Left ventricle myocardium inferior (tissue), 1 donor: ENCODE data around the gene ESRRA. TPM values are rescaled to one million over a fixed set of nuclear protein-coding genes. Genes with fewer than 3 reads are reported as not detected.
A peak's percentile ranks its signal among the peaks of the same experiment; 100 is the strongest.

ENCODE experiments used
- DNase-seq: peaks from one replicate; pipeline ENCODE4 v3.0.0-alpha.2; 2020
- H3K27ac ChIP-seq: fragments of 200-600 bp; replicated peaks from 2 replicates; pipeline ENCODE4 v1.8.0; 2021
- H3K27me3 ChIP-seq: fragments of 200-600 bp; 2 replicates; pipeline ENCODE4 v1.8.0; 2021; ENCODE audit warnings: low read depth
- H3K36me3 ChIP-seq: fragments of 200-600 bp; 2 replicates; pipeline ENCODE4 v1.8.0; 2021
- H3K4me1 ChIP-seq: fragments of 200-600 bp; 2 replicates; pipeline ENCODE4 v1.8.0; 2021
- H3K4me3 ChIP-seq: fragments of 200-600 bp; 2 replicates; pipeline ENCODE4 v1.8.0; 2021; ENCODE audit warnings: mild to moderate bottlenecking, moderate library complexity
- H3K9me3 ChIP-seq: fragments of 200-600 bp; replicated peaks from 2 replicates; pipeline ENCODE4 v1.8.0; 2021
- CTCF ChIP-seq: fragments of 200-600 bp; IDR thresholded peaks from 2 replicates; pipeline ENCODE4 v1.8.0; 2021; ENCODE audit warnings: antibody characterized with exemption, mild to moderate bottlenecking, borderline replicate concordance
- intact Hi-C: fragments of 100-400 bp; cut with micrococcal nuclease; formaldehyde crosslinking; loops from one replicate; pipeline ENCODE4 v1.11.0; 2022
- total RNA-seq: library from RNA; stranded (reverse); fragmentation: NEBNext Ultra II Directional; extraction: Animal tissue kit (Norgen Biotek cat#: 25700); gene quantifications from one replicate; pipeline ENCODE4 v1.2.1, GENCODE V29; 2021
- donor health status: DM: no; HTN: yes; CAD: no; lungs with severe emphysema.

The ESRRA gene
- total RNA-seq, 1 donor from 2014 or later = 213 TPM

GRCh38 chr11:64359712-64360445 lies 54.6 kb downstream of the ESRRA start:
- Histone ChIP-seq H3K4me1 (peaks cover 47% of the 10 kb centered on the region), H3K27ac (peak overlapping the region; percentile 92), H3K9me3 (no peaks in the 10 kb centered on the region), H3K36me3 (peaks cover 43% of the 10 kb centered on the region), H3K27me3 (no peaks in the 10 kb centered on the region), H3K4me3 (peak overlapping the region; percentile 83)
- TF ChIP-seq CTCF = no peak
- no peak for DNase-seq
- intact Hi-C loops = no loop called here

- Histone ChIP-seq H3K27ac (no peak overlapping the region), H3K9me3 (no peaks in the 10 kb centered on the region), H3K36me3 (peaks cover 49% of the 10 kb centered on the region), H3K27me3 (no peaks in the 10 kb centered on the region), H3K4me1 (peaks cover 41% of the 10 kb centered on the region), H3K4me3 (no peak overlapping the region)
- no peak for DNase-seq
- TF ChIP-seq CTCF = no peak
- intact Hi-C loops = no loop called here
Observed at GRCh38 chr11:64360448-64360921, 55.2 kb downstream of the ESRRA start.

DNA sequence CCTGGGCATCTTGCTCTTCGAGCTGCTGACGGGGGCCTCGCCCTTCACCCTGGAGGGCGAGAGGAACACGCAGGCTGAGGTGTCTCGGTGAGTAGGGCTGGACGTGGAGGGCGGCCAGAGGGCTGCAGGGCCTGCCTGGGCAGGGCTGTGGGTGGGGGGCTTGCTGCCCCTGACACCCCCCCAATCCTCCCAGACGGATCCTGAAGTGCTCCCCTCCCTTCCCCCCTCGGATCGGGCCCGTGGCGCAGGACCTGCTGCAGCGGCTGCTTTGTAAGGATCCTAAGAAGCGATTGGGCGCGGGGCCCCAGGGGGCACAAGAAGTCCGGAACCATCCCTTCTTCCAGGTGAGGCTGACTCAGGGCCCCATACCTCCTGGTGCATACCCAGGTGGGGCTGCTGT lies 56.3 kb downstream of the ESRRA start:
- peaks cover 61% of the 10 kb centered on the region for H3K36me3 ChIP-seq
- TF ChIP-seq CTCF = no peak
- intact Hi-C loops = no loop called here

GRCh38 chr11:64362339-64362738 lies 57.0 kb downstream of the ESRRA start:
- Histone ChIP-seq H3K4me1 (peaks cover 30% of the 10 kb centered on the region), H3K36me3 (peaks cover 68% of the 10 kb centered on the region), H3K27ac (no peak overlapping the region), H3K4me3 (no peak overlapping the region), H3K9me3 (no peaks in the 10 kb centered on the region), H3K27me3 (no peaks in the 10 kb centered on the region)
- intact Hi-C loops = no loop called here
- no peak for DNase-seq
- no peak for TF ChIP-seq CTCF

More for the DNA sequence above, 56.3 kb downstream of the ESRRA start:
- DNase-seq = no peak
- Histone ChIP-seq H3K9me3 (no peaks in the 10 kb centered on the region), H3K27ac (no peak overlapping the region), H3K4me1 (peaks cover 35% of the 10 kb centered on the region), H3K27me3 (no peaks in the 10 kb centered on the region), H3K4me3 (no peak overlapping the region)

GRCh38 chr11:64364435-64364834 lies 59.1 kb downstream of the ESRRA start:
- Histone ChIP-seq H3K9me3 (no peaks in the 10 kb centered on the region), H3K27me3 (no peaks in the 10 kb centered on the region), H3K4me3 (no peak overlapping the region), H3K4me1 (peaks cover 11% of the 10 kb centered on the region), H3K36me3 (peaks cover 87% of the 10 kb centered on the region), H3K27ac (no peak overlapping the region)
- no peak for DNase-seq
- TF ChIP-seq CTCF = no peak
- intact Hi-C loops = no loop called here
